HepG2 (cell line): ENCODE measurements around the gene SNX9. TPM values are rescaled to one million over a fixed set of nuclear protein-coding genes. Genes with fewer than 3 reads are reported as not detected.
A peak's percentile ranks its signal among the peaks of the same experiment; 100 is the strongest.

Experiments used
- CHD2 ChIP-seq: IDR thresholded peaks from 2 replicates; pipeline ENCODE4 v1.6.1; 2011; ENCODE audit warnings: low read depth, low read length, improper control_type of control experiment
- JARID2 ChIP-seq: sonication (generic); formaldehyde crosslinking; IDR thresholded peaks from 2 replicates; pipeline ENCODE4 v1.8.1; 2023; ENCODE audit warnings: missing genetic modification reagents, inconsistent platforms; ENCODE audit not compliant: insufficient replicate concordance
- KDM5A ChIP-seq: fragments of 200-600 bp; sonication (generic); IDR thresholded peaks from 2 replicates; pipeline ENCODE4 v1.7.0; 2018; ENCODE audit warnings: antibody characterized with exemption, mild to moderate bottlenecking, low read length, borderline replicate concordance
- LRRFIP1 ChIP-seq: sonication (generic); formaldehyde crosslinking; conservative IDR thresholded peaks from 2 replicates; pipeline ENCODE4 v1.4.0; 2020; ENCODE audit warnings: missing genetic modification reagents
- NCOA2 ChIP-seq: sonication (generic); formaldehyde crosslinking; IDR thresholded peaks from 2 replicates; pipeline ENCODE4 v1.8.0; 2022; ENCODE audit warnings: inconsistent platforms
- NFKBIZ ChIP-seq: IDR thresholded peaks from 2 replicates; pipeline ENCODE4 v1.6.1; 2018; ENCODE audit warnings: missing genetic modification reagents, missing compliant biosample characterization
- PITX1 ChIP-seq: sonication (generic); formaldehyde crosslinking; IDR thresholded peaks from 2 replicates; pipeline ENCODE4 v1.5.1; 2020; ENCODE audit warnings: mild to moderate bottlenecking, missing genetic modification reagents
- POGK ChIP-seq: sonication (generic); formaldehyde crosslinking; conservative IDR thresholded peaks from 2 replicates; pipeline ENCODE4 v1.8.0; 2022; ENCODE audit warnings: mild to moderate bottlenecking, moderate library complexity, missing genetic modification reagents
- POLR2A ChIP-seq, 2 experiments: IDR thresholded peaks; 2 replicates each; pipeline ENCODE4 v1.6.1; 2011; ENCODE audit warnings: low read depth in 2 of 2, low read length in 2 of 2, mild to moderate bottlenecking in 1 of 2, moderate library complexity in 1 of 2; ENCODE audit not compliant: insufficient read depth in 1 of 2
- PRMT3 ChIP-seq: sonication (generic); formaldehyde crosslinking; IDR thresholded peaks from 2 replicates; pipeline ENCODE4 v1.8.1; 2022; ENCODE audit warnings: low read depth, mild to moderate bottlenecking, moderate library complexity, missing genetic modification reagents, borderline replicate concordance
- SP2 ChIP-seq: sonication (generic); formaldehyde crosslinking; IDR thresholded peaks from 2 replicates; pipeline ENCODE4 v1.5.1; 2020; ENCODE audit warnings: mild to moderate bottlenecking, missing genetic modification reagents
- TAF15 ChIP-seq: fragments of 200-400 bp; formaldehyde crosslinking; IDR thresholded peaks from one replicate; pipeline ENCODE4 v1.6.1; 2018; ENCODE audit warnings: mild to moderate bottlenecking, low read depth, low read length; ENCODE audit not compliant: poor library complexity, severe bottlenecking
- ZBTB2 ChIP-seq: sonication (generic); formaldehyde crosslinking; IDR thresholded peaks from 2 replicates; pipeline ENCODE4 v1.8.0; 2022; ENCODE audit warnings: low read depth, missing genetic modification reagents
- ZBTB3 ChIP-seq: sonication (generic); formaldehyde crosslinking; IDR thresholded peaks from 2 replicates; pipeline ENCODE4 v1.4.0; 2020; ENCODE audit warnings: low read depth, mild to moderate bottlenecking, moderate library complexity, missing genetic modification reagents, borderline replicate concordance
- ZIK1 ChIP-seq: sonication (generic); formaldehyde crosslinking; IDR thresholded peaks from 2 replicates; pipeline ENCODE4 v1.5.0; 2020; ENCODE audit warnings: mild to moderate bottlenecking, low read depth, missing genetic modification reagents, borderline replicate concordance
- ZKSCAN5 ChIP-seq: sonication (generic); formaldehyde crosslinking; IDR thresholded peaks from 2 replicates; pipeline ENCODE4 v1.5.1; 2020; ENCODE audit warnings: mild to moderate bottlenecking, missing genetic modification reagents
- ZNF496 ChIP-seq: sonication (generic); formaldehyde crosslinking; IDR thresholded peaks from 2 replicates; pipeline ENCODE4 v1.8.1; 2023; ENCODE audit warnings: mild to moderate bottlenecking, moderate library complexity, missing genetic modification reagents; ENCODE audit not compliant: insufficient replicate concordance
- ZNF501 ChIP-seq: sonication (generic); formaldehyde crosslinking; IDR thresholded peaks from 2 replicates; pipeline ENCODE4 v1.5.1; 2020; ENCODE audit warnings: mild to moderate bottlenecking, moderate library complexity, missing genetic modification reagents
- ZNF644 ChIP-seq: IDR thresholded peaks from 2 replicates; pipeline ENCODE4 v1.6.1; 2016; ENCODE audit warnings: low read depth
- ZNF841 ChIP-seq: sonication (generic); formaldehyde crosslinking; IDR thresholded peaks from 2 replicates; pipeline ENCODE4 v1.8.1; 2023; ENCODE audit warnings: missing genetic modification reagents, borderline replicate concordance
- polyA plus RNA-seq, 8 experiments: library from polyadenylated mRNA; depleted of rRNA in 3 of 8; stranded (reverse) in 7 of 8; unstranded in 1 of 8; fragments of >200 nt; fragmentation: Illumina TruSeq in 4 of 8; extraction: Trizol in 4 of 8; gene quantifications; 2 replicates each; pipeline versions ENCODE4 v1.2.1 to v1.2.3, GENCODE V29; 2011 to 2016; ENCODE audit warnings: low read depth in 4 of 8, missing spikeins in 1 of 8, mixed read lengths in 1 of 8; ENCODE audit not compliant: insufficient read depth in 1 of 8
- total RNA-seq, 5 experiments: library from RNA; depleted of rRNA; stranded (reverse); fragments of >200 nt; fragmentation: Illumina TruSeq; extraction: Trizol; gene quantifications; 2 replicates each; pipeline ENCODE4 v1.2.3, GENCODE V29; 2016; ENCODE audit warnings: low read depth in 1 of 5
- TF ChIP-seq, protein P1 (sequence below): sonication (generic); formaldehyde crosslinking; IDR thresholded peaks from 2 replicates; pipeline ENCODE4 v1.4.0; 2020; ENCODE audit warnings: low read depth, mild to moderate bottlenecking, missing genetic modification reagents

SNX9 gene
- total and polyA plus RNA-seq, 2 of the 13 experiments (the other 11 are each of a cell fraction or from before 2014, with no cell fraction given), result 21.9 to 36.0 TPM

- TF ChIP-seq ZBTB3 (CRISPR knock-in tag) (0 out of 2 replicates have a peak, but pooled peaks have one; percentile 57), ZKSCAN5 (no peak), PRMT3 (CRISPR knock-in tag) (no peak), SP2 (CRISPR knock-in tag) (no peak), ZNF501 (CRISPR knock-in tag) (peak; percentile 90), JARID2 (CRISPR knock-in tag) (peak; percentile 90), ZIK1 (CRISPR knock-in tag) (peak; percentile 45; the same call in 1 of the 2 replicates), TAF15 (no peak), ZNF496 (CRISPR knock-in tag) (no peak), POGK (CRISPR knock-in tag) (peak; percentile 61; the same call in 1 of the 2 replicates), ZNF841 (CRISPR knock-in tag) (no peak), POLR2A (IDR thresholded peaks at IDR 0.05; ENCODE audit: insufficient read depth in 1 of 2, low read depth in 2 of 2, low read length in 2 of 2) (peak; percentile 33 to 74; a peak in 3 of 4 replicates), LRRFIP1 (no peak), CHD2 (no peak; the same call in 1 of the 2 replicates), NCOA2 (CRISPR knock-in tag) (peak; percentile 73), KDM5A (peak; percentile 40; the same call in 1 of the 2 replicates), PITX1 (CRISPR knock-in tag) (peak; percentile 93; the same call in 1 of the 2 replicates), NFKBIZ (CRISPR knock-in tag) (peak; percentile 79; the same call in 1 of the 2 replicates), ZBTB2 (CRISPR knock-in tag) (no peak), ZNF644 (CRISPR knock-in tag) (no peak)
- TF ChIP-seq, protein P1, sequence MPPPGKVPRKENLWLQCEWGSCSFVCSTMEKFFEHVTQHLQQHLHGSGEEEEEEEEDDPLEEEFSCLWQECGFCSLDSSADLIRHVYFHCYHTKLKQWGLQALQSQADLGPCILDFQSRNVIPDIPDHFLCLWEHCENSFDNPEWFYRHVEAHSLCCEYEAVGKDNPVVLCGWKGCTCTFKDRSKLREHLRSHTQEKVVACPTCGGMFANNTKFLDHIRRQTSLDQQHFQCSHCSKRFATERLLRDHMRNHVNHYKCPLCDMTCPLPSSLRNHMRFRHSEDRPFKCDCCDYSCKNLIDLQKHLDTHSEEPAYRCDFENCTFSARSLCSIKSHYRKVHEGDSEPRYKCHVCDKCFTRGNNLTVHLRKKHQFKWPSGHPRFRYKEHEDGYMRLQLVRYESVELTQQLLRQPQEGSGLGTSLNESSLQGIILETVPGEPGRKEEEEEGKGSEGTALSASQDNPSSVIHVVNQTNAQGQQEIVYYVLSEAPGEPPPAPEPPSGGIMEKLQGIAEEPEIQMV (CRISPR knock-in tag), result peak; percentile 42; the same call in 1 of the 2 replicates
These were observed 131.4 kb downstream of the SNX9 start (continued) for GRCh38 chr6:157954150-157955117.
